Erythroblast (primary cell): ENCODE data around the gene HECTD2.
"Not testable (repeated sequence)": the region's sequence is repeated elsewhere in the genome, so short reads cannot be mapped to it uniquely, and the experiment has no call there.

Experiments used
- GATA1 ChIP-seq: IDR thresholded peaks from 2 replicates; pipeline ENCODE4 v1.6.1; 2011; ENCODE audit warnings: low read depth, mild to moderate bottlenecking, control low read depth, low read length, moderate library complexity
- POLR2A ChIP-seq: IDR thresholded peaks from 2 replicates; pipeline ENCODE4 v1.6.1; 2011; ENCODE audit warnings: mild to moderate bottlenecking, low read length

GRCh38 chr10:91369978-91370589 lies 40.1 kb upstream of the HECTD2 start:
- TF ChIP-seq POLR2A, GATA1: not testable (repeated sequence)
